CD4-positive, alpha-beta T cell treated with Interleukin-12 subunit alpha and Interleukin-12 subunit beta, for 1 hour (primary cell): ENCODE measurements around the gene RTCA.
"Not testable (repeated sequence)": the region's sequence is repeated elsewhere in the genome, so short reads cannot be mapped to it uniquely, and the experiment has no call there.

Experiments
- DNase-seq: peaks from one replicate; pipeline ENCODE4 v3.0.0-alpha.2; 2020

Gene RTCA

GRCh38 chr1:100264081-100264480, 1.9 kb upstream of the RTCA start:
- not testable (repeated sequence) for DNase-seq

GRCh38 chr1:100265562-100265930, 470 bp upstream of the RTCA start:
- DNase-seq, result no peak

GRCh38 chr1:100266741-100267140, 725 bp downstream of the RTCA start:
- no peak for DNase-seq

- DNase-seq, result no peak
Measured at GRCh38 chr1:100267284-100267683, 1.3 kb downstream of the RTCA start.

- no peak for DNase-seq
Measured at GRCh38 chr1:100268202-100268601, 2.2 kb downstream of the RTCA start.

GRCh38 chr1:100277866-100278265, 11.8 kb downstream of the RTCA start:
- DNase-seq, result peak; percentile 56

- DNase-seq, result no peak
Measured at GRCh38 chr1:100279358-100279923, 13.4 kb downstream of the RTCA start.

- DNase-seq, result no peak
Measured at GRCh38 chr1:100279954-100280682, 14.1 kb downstream of the RTCA start.

- no peak for DNase-seq
Measured at GRCh38 chr1:100284591-100284990, 18.6 kb downstream of the RTCA start.

- no peak for DNase-seq
Measured at GRCh38 chr1:100287162-100287561, 21.1 kb downstream of the RTCA start.

- DNase-seq, result no peak
Measured at GRCh38 chr1:100290291-100290690, 24.3 kb downstream of the RTCA start.

GRCh38 chr1:100292711-100293110, 26.7 kb downstream of the RTCA start:
- DNase-seq, result no peak

GRCh38 chr1:100296140-100296539, 30.1 kb downstream of the RTCA start:
- DNase-seq, result no peak

- DNase-seq, result not testable (repeated sequence)
Measured at GRCh38 chr1:100296997-100297396, 31.0 kb downstream of the RTCA start.

GRCh38 chr1:100298512-100298911, 32.5 kb downstream of the RTCA start:
- no peak for DNase-seq

GRCh38 chr1:100299521-100300222, 33.7 kb downstream of the RTCA start:
- no peak for DNase-seq

GRCh38 chr1:100300691-100301090, 34.7 kb downstream of the RTCA start:
- DNase-seq, result no peak

- DNase-seq, result no peak
Measured at GRCh38 chr1:100302739-100303138, 36.7 kb downstream of the RTCA start.

GRCh38 chr1:100304227-100304626, 38.2 kb downstream of the RTCA start:
- no peak for DNase-seq

GRCh38 chr1:100304921-100305320, 38.9 kb downstream of the RTCA start:
- DNase-seq, result no peak

GRCh38 chr1:100305954-100306353, 39.9 kb downstream of the RTCA start:
- DNase-seq, result no peak

GRCh38 chr1:100306735-100307313, 40.8 kb downstream of the RTCA start:
- no peak for DNase-seq

- DNase-seq, result no peak
Measured at GRCh38 chr1:100308777-100309176, 42.8 kb downstream of the RTCA start.

- DNase-seq, result no peak
Measured at GRCh38 chr1:100309863-100310262, 43.8 kb downstream of the RTCA start.
